Esophagus muscularis mucosa (tissue), 4 donors: Measurements from ENCODE around the gene COG2. TPM values are rescaled to one million over a fixed set of nuclear protein-coding genes. Genes with fewer than 3 reads are reported as not detected.

ENCODE experiments used
- DNase-seq: peaks from one replicate; pipeline ENCODE4 v3.0.0-alpha.2; 2017; ENCODE audit errors: extremely low spot score
- H3K27ac ChIP-seq, 4 donors: fragments of 200-600 bp; sonication (generic); replicated peaks in 1 of 4; 1 replicate in 3 of 4; 2 replicates in 1 of 4; pipeline ENCODE4 v1.5.1; 2016 to 2019; ENCODE audit warnings: mild to moderate bottlenecking in 1 of 4
- H3K27me3 ChIP-seq, 4 donors: fragments of 200-600 bp; sonication (generic); one replicate each; pipeline versions ENCODE4 v1.5.1 to v1.6.0; 2016 to 2019
- H3K36me3 ChIP-seq, 4 donors: fragments of 200-600 bp; sonication (generic); one replicate each; pipeline ENCODE4 v1.5.1; 2016 to 2019
- H3K4me1 ChIP-seq, 4 donors: fragments of 200-600 bp; sonication (generic); one replicate each; pipeline ENCODE4 v1.5.1; 2016 to 2019
- H3K4me3 ChIP-seq, 4 donors: fragments of 200-600 bp; sonication (generic); 1 replicate in 2 of 4; 2 replicates in 2 of 4; pipeline ENCODE4 v1.5.1; 2016 to 2019; ENCODE audit warnings: mild to moderate bottlenecking in 4 of 4, moderate library complexity in 1 of 4
- H3K9me3 ChIP-seq, 4 donors: fragments of 200-600 bp; sonication (generic); 1 replicate in 3 of 4; 2 replicates in 1 of 4; pipeline ENCODE4 v1.5.1; 2016 to 2019
- EP300 ChIP-seq: sonication (generic); formaldehyde crosslinking; IDR thresholded peaks from one replicate; pipeline ENCODE4 v1.6.1; 2017; ENCODE audit warnings: antibody characterized with exemption
- POLR2A ChIP-seq: fragments of 450-650 bp; IDR thresholded peaks from one replicate; pipeline ENCODE4 v1.6.1; 2017; ENCODE audit warnings: antibody characterized with exemption, moderate library complexity, mild to moderate bottlenecking, low read depth
- POLR2AphosphoS5 ChIP-seq, 2 donors: sonication (generic); formaldehyde crosslinking; IDR thresholded peaks; one replicate each; pipeline ENCODE4 v1.6.1; 2017; ENCODE audit warnings: antibody characterized with exemption in 2 of 2
- WGBS: methylation state at CpG from one replicate; pipeline ENCODE4 v1.1.5; 2018; 5-methylcytosine and 5-hydroxymethylcytosine counted together
- intact Hi-C: fragments of 100-400 bp; cut with DNase I; formaldehyde crosslinking; loops from one replicate; pipeline ENCODE4 v1.15.1; 2023
- total RNA-seq, 4 donors: library from RNA; depleted of rRNA; stranded (reverse); fragments of >200 nt; gene quantifications; one replicate each; pipeline versions ENCODE4 v1.1.0 to v1.2.1, GENCODE V29; 2016
- TF ChIP-seq, protein P1 (sequence below), 3 experiments: fragments of 200-600 bp in 2 of 3; fragments of 450-650 bp in 1 of 3; sonication (generic) in 2 of 3; IDR thresholded peaks; one replicate each; pipeline ENCODE4 v1.5.1; 2017 to 2019; ENCODE audit warnings: antibody characterized with exemption in 3 of 3, mild to moderate bottlenecking in 2 of 3, moderate library complexity in 1 of 3

The COG2 gene
- total RNA-seq, 4 donors from 2014 or later, result 20.9 to 23.9 (median 22.5) TPM

DNA sequence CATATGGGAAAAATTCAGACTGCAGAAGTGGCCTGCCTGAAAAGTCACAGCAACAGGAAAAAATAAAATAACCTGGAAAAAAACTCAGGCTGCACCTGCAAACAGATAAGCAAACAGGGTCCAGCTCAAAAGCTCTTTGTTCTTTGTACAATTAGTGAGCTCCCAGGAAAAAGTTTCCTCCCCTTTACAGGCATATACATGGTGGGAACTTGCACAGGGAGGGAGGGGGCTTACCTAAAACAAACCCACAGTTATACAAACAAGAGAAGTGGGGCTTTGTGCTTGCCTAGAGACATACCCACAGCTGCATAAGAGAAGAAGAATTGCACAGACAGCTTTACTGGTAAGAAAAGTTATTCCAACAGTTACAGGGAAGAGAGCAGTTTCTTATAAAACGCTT lies 31.7 kb upstream of the COG2 start:
- no peak overlapping the region for H3K4me3 ChIP-seq
- TF ChIP-seq POLR2A, result no peak
- TF ChIP-seq EP300, result no peak
- TF ChIP-seq, protein P1, sequence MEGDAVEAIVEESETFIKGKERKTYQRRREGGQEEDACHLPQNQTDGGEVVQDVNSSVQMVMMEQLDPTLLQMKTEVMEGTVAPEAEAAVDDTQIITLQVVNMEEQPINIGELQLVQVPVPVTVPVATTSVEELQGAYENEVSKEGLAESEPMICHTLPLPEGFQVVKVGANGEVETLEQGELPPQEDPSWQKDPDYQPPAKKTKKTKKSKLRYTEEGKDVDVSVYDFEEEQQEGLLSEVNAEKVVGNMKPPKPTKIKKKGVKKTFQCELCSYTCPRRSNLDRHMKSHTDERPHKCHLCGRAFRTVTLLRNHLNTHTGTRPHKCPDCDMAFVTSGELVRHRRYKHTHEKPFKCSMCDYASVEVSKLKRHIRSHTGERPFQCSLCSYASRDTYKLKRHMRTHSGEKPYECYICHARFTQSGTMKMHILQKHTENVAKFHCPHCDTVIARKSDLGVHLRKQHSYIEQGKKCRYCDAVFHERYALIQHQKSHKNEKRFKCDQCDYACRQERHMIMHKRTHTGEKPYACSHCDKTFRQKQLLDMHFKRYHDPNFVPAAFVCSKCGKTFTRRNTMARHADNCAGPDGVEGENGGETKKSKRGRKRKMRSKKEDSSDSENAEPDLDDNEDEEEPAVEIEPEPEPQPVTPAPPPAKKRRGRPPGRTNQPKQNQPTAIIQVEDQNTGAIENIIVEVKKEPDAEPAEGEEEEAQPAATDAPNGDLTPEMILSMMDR (IDR thresholded peaks at IDR 0.05), result no peak
- TF ChIP-seq POLR2AphosphoS5 (IDR thresholded peaks at IDR 0.05), result no peak
- H3K36me3 ChIP-seq, result no peaks in the 10 kb centered on the region
- no peak overlapping the region for H3K27ac ChIP-seq
- H3K4me1 ChIP-seq, result no peaks in the 10 kb centered on the region
- DNase-seq, result no peak
- 44% methylated on average over 1 of the region's 1 CpG for WGBS
- H3K9me3 ChIP-seq, result no peaks in the 10 kb centered on the region
- no peaks in the 10 kb centered on the region for H3K27me3 ChIP-seq
- intact Hi-C loops, result no loop called here

DNA sequence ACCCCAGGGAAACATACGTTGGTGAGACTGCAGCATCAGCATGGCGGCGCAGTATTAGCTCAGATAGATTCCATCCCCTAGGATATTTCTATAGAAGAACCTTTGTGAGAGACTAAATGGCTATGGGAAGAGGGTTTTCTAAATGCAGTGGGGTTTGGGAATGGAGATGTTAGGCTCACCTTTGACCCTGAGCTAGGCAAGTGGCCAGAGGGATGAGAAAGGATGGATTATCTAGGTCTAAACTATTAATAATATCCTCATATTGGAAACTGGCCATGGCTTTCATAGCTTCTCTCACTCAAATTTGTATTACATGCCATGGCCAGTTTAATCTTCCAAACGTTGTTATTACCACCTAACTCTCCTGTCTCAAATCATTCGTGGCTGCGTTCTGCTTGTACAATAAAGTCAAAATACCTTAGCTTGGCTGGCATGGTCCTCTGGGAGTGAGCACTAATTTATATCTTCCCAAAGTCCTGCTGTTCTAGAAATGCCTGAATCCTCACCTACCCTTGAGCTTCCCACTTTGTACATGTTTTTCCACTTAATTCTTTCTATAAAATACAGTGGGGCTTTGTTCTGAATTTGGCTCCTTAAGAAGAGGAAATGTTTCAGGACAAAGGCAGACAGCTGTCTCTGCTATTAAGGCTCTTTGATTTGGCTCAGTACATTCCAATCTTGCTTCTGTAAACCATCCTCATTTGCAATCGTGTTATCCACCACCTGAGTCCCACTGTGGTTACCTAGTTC lies 31.0 kb upstream of the COG2 start:
- Histone ChIP-seq H3K36me3 (no peaks in the 10 kb centered on the region), H3K27me3 (no peaks in the 10 kb centered on the region), H3K27ac (no peak overlapping the region), H3K4me1 (no peaks in the 10 kb centered on the region), H3K4me3 (no peak overlapping the region), H3K9me3 (no peaks in the 10 kb centered on the region)
- no peak for DNase-seq
- 45% methylated on average over 7 of the region's 7 CpGs for WGBS
- TF ChIP-seq EP300 (no peak), POLR2A (no peak), POLR2AphosphoS5 (IDR thresholded peaks at IDR 0.05) (no peak)
- TF ChIP-seq, protein P1 (IDR thresholded peaks at IDR 0.05), result no peak
- intact Hi-C loops, result no loop called here

DNA sequence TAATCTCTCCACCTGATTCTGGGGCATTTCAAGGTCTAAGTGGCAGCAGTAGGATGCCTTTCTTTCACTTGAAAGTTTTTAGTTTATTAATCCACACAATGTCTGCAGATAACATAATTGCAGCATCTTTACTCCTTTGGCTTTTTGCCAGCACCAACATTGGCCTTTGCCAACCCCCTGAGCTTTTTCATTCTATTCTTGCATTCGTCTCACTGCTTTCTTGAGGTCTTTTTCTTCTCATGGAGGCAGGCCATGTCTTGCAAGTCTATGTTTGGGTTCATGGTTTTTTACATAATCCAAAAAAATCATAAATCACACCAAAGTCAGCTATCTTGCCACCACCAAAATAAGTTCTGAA lies 30.4 kb upstream of the COG2 start:
- H3K9me3 ChIP-seq, result no peaks in the 10 kb centered on the region
- no peak for TF ChIP-seq POLR2AphosphoS5 (IDR thresholded peaks at IDR 0.05)
- TF ChIP-seq EP300, result no peak
- TF ChIP-seq, protein P1 (IDR thresholded peaks at IDR 0.05), result no peak
- no peaks in the 10 kb centered on the region for H3K27me3 ChIP-seq
- no peak overlapping the region for H3K27ac ChIP-seq
- intact Hi-C loops, result no loop called here
- DNase-seq, result no peak
- no peaks in the 10 kb centered on the region for H3K4me1 ChIP-seq
- no peaks in the 10 kb centered on the region for H3K36me3 ChIP-seq
- WGBS, result 16% methylated on average over 1 of the region's 1 CpG
- no peak overlapping the region for H3K4me3 ChIP-seq

DNA sequence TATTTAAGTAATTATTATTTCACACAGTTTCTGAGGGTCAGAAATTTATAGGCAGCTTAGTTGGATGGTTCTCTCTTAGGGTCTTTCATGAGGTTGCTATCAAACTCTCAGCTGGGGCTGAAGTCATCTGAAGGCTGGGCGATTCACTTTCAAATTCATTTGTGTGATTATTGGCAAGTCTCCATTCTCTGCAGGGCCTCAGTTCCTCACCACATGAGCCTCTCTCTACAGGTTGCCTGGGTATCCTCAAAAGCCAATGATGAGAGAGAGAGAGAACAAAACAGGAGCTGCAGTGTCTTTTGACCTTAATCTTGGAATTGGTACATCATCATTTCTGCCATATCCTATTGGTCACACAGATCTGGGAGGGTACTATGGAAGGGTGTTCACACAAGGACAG lies 29.6 kb upstream of the COG2 start:
- WGBS, result 86% methylated on average over 1 of the region's 1 CpG
- no peaks in the 10 kb centered on the region for H3K36me3 ChIP-seq

More for the DNA sequence above, 29.6 kb upstream of the COG2 start:
- H3K9me3 ChIP-seq, result no peaks in the 10 kb centered on the region
- DNase-seq, result no peak
- H3K4me1 ChIP-seq, result no peaks in the 10 kb centered on the region
- H3K27ac ChIP-seq, result no peak overlapping the region
- intact Hi-C loops, result no loop called here
- TF ChIP-seq POLR2AphosphoS5 (IDR thresholded peaks at IDR 0.05) (no peak), POLR2A (no peak), EP300 (no peak)
- TF ChIP-seq, protein P1 (IDR thresholded peaks at IDR 0.05), result no peak
- no peak overlapping the region for H3K4me3 ChIP-seq
- H3K27me3 ChIP-seq, result no peaks in the 10 kb centered on the region
